Testis (tissue), 3 donors: Measurements from ENCODE around the gene PCSK4. TPM values are rescaled to one million over a fixed set of nuclear protein-coding genes. Genes with fewer than 3 reads are reported as not detected.

Source experiments
- DNase-seq: peaks from one replicate; pipeline ENCODE4 v3.0.0-alpha.2; 2019
- H3K27ac ChIP-seq, 2 donors: fragments of 200-600 bp; sonication (generic); one replicate each; pipeline ENCODE4 v1.5.1; 2019
- H3K27me3 ChIP-seq: fragments of 200-600 bp; sonication (generic); one replicate; pipeline ENCODE4 v1.5.1; 2019
- H3K36me3 ChIP-seq: fragments of 200-600 bp; sonication (generic); one replicate; pipeline ENCODE4 v1.5.1; 2017; ENCODE audit warnings: low read depth; ENCODE audit errors: missing control alignments
- H3K4me1 ChIP-seq: fragments of 200-600 bp; sonication (generic); one replicate; pipeline ENCODE4 v1.5.1; 2019
- H3K4me3 ChIP-seq, 2 donors: fragments of 200-600 bp; sonication (generic); one replicate each; pipeline ENCODE4 v1.5.1; 2017 to 2019
- H3K9me3 ChIP-seq: fragments of 200-600 bp; sonication (generic); one replicate; pipeline ENCODE4 v1.5.1; 2017
- POLR2A ChIP-seq: fragments of 450-650 bp; IDR thresholded peaks from one replicate; pipeline ENCODE4 v1.6.1; 2017; ENCODE audit warnings: antibody characterized with exemption, mild to moderate bottlenecking, moderate library complexity
- WGBS, 2 donors: methylation state at CpG; one replicate each; pipeline ENCODE4 v1.1.5; 2018; 5-methylcytosine and 5-hydroxymethylcytosine counted together
- intact Hi-C: fragments of 100-400 bp; cut with DNase I; formaldehyde crosslinking; loops from one replicate; pipeline ENCODE4 v1.15.1; 2023; ENCODE audit warnings: low total_unique reads
- polyA plus RNA-seq: library from polyadenylated mRNA; stranded (reverse); fragments of 350-450 nt; fragmentation: Illumina TruSeq; extraction: RNeasy Lipid Tissue Mini Kit (QIAGEN cat#74804); gene quantifications from one replicate; pipeline ENCODE4 v1.2.3, GENCODE V29; 2014; ENCODE audit warnings: low read depth, low replicate concordance; ENCODE audit not compliant: insufficient read depth
- total RNA-seq, 2 donors: library from RNA; depleted of rRNA; stranded (reverse); fragments of >200 nt; gene quantifications; one replicate each; pipeline ENCODE4 v1.2.3, GENCODE V29; 2016
- TF ChIP-seq, protein P1 (sequence below), 3 experiments: fragments of 450-650 bp in 2 of 3; fragments of 200-600 bp in 1 of 3; sonication (generic) in 1 of 3; IDR thresholded peaks; one replicate each; pipeline ENCODE4 v1.5.1; 2016 to 2019; ENCODE audit warnings: antibody characterized with exemption in 3 of 3, mild to moderate bottlenecking in 2 of 3, moderate library complexity in 1 of 3

The PCSK4 gene
- total and polyA plus RNA-seq, 3 donors from 2014 or later: 108 to 203 (median 179) TPM

DNA sequence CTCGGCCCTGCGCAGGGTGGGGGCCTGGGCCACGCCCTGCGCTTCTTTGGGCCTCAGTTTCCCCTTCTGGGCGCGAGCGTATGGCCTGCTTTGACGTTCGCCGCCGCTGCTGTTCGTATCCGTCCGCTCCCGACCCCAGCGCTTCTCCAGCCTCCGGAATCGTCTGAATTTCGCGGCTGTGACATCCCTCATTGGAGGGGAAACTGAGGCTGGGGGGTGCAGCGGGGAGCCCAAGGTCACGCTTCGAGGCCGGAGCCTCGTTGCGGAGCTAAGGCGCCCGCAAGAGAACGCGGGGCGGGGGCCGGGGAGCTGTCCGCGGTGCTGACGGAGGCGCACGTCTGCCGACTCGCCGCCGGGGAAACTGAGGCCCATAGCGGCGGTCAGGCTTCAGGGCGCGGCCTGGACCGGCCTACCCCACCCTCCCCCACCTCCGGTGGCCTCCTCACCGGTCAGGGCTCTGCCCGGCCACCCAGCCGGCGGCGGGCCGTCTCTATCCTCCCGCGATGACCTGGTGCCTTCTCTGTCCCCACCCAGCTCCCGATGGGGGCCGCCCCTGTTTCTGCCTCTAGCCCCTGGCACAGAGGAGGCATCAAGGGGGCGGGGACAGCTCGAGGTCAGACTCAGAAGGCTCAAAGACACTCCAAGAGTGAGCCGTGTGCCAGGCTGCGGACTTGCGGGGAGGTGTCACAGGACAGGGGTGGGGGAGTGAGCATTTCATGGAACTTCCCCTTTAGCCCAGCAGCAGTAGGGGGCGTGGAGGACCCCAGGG lies 43.3 kb downstream of the PCSK4 start:
- Histone ChIP-seq H3K27me3 (peaks cover 3% of the 10 kb centered on the region), H3K4me1 (peaks cover 14% of the 10 kb centered on the region), H3K36me3 (no peaks in the 10 kb centered on the region), H3K27ac (no peak overlapping the region), H3K9me3 (no peaks in the 10 kb centered on the region), H3K4me3 (peak overlapping the region; percentile 34 to 45)
- no peak for TF ChIP-seq POLR2A
- TF ChIP-seq, protein P1, sequence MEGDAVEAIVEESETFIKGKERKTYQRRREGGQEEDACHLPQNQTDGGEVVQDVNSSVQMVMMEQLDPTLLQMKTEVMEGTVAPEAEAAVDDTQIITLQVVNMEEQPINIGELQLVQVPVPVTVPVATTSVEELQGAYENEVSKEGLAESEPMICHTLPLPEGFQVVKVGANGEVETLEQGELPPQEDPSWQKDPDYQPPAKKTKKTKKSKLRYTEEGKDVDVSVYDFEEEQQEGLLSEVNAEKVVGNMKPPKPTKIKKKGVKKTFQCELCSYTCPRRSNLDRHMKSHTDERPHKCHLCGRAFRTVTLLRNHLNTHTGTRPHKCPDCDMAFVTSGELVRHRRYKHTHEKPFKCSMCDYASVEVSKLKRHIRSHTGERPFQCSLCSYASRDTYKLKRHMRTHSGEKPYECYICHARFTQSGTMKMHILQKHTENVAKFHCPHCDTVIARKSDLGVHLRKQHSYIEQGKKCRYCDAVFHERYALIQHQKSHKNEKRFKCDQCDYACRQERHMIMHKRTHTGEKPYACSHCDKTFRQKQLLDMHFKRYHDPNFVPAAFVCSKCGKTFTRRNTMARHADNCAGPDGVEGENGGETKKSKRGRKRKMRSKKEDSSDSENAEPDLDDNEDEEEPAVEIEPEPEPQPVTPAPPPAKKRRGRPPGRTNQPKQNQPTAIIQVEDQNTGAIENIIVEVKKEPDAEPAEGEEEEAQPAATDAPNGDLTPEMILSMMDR (IDR thresholded peaks at IDR 0.05): no peak
- WGBS, 2 donors: 1 to 7% methylated on average over 18 to 62 of the region's 63 CpGs
- intact Hi-C loops: no loop called here
- no peak for DNase-seq

GRCh38 chr19:1445932-1446712 lies 44.0 kb downstream of the PCSK4 start:
- H3K27me3 ChIP-seq: peaks cover 3% of the 10 kb centered on the region
- TF ChIP-seq POLR2A: no peak
- TF ChIP-seq, protein P1 (IDR thresholded peaks at IDR 0.05): no peak
- H3K36me3 ChIP-seq: no peaks in the 10 kb centered on the region
- H3K4me3 ChIP-seq: peak overlapping the region; percentile 34 to 45
- H3K4me1 ChIP-seq: peaks cover 13% of the 10 kb centered on the region
- intact Hi-C loops: no loop called here
- no peak overlapping the region for H3K27ac ChIP-seq
- H3K9me3 ChIP-seq: no peaks in the 10 kb centered on the region
- no peak for DNase-seq
- WGBS, 2 donors: 0 to 1% methylated on average over 3 to 57 of the region's 99 CpGs

DNA sequence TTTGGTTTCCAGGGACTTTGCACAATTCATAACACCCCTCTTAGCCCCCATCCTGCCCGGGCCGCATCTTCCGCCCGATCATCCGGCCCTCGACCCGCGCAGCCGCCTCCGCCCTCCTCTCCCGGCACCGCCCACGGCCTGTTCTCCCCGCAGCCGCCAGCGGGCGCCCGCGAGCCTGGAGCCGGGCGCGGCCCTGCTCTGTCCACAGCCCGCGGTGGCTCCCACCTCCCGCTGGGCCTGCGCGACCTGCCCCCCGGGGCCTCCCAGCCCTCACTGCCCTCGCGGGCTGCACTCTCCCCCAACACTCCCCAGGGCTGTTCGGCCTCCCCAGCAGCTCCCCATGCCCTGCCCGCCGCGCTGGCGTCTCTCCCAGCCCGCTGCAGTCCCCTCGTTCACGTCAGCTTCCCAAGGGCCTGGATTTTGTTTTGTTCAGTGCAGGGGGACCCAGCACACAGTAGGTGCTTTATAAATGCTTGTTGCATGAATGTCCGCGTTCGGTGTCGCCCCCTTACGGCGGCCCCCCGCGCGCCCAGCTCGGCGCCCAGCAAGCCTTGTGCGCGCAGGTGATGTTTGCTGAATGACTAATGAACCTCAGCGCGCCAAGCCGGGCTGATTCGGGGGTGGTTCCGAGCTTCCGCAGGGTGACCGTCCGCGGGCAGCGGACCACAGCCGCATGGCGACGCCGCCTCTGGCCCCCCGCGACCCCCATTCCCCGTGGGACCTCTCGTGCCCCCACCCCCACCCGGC lies 44.8 kb downstream of the PCSK4 start:
- peak overlapping the region; percentile 34 to 45 for H3K4me3 ChIP-seq
- no peak overlapping the region for H3K27ac ChIP-seq
- H3K9me3 ChIP-seq: no peaks in the 10 kb centered on the region
- peaks cover 3% of the 10 kb centered on the region for H3K27me3 ChIP-seq
- H3K4me1 ChIP-seq: peaks cover 13% of the 10 kb centered on the region
- WGBS, 2 donors: 0 to 4% methylated on average over 27 to 64 of the region's 70 CpGs
- intact Hi-C loops: no loop called here
- no peaks in the 10 kb centered on the region for H3K36me3 ChIP-seq
- TF ChIP-seq POLR2A: no peak
- TF ChIP-seq, protein P1 (IDR thresholded peaks at IDR 0.05): peak; percentile 58 to 90 (median 83)
- peak; percentile 77 for DNase-seq

GRCh38 chr19:1441677-1442438 lies 48.3 kb downstream of the PCSK4 start:
- Histone ChIP-seq H3K9me3 (no peaks in the 10 kb centered on the region), H3K4me3 (no peak overlapping the region), H3K27me3 (peaks cover 3% of the 10 kb centered on the region), H3K27ac (no peak overlapping the region), H3K36me3 (no peaks in the 10 kb centered on the region), H3K4me1 (peaks cover 20% of the 10 kb centered on the region)
- no peak for DNase-seq
- 87% methylated on average over 23 to 25 of the region's 25 CpGs for WGBS, 2 donors
- TF ChIP-seq, protein P1 (IDR thresholded peaks at IDR 0.05): no peak
- no peak for TF ChIP-seq POLR2A
- intact Hi-C loops: no loop called here
